HepG2 (cell line): ENCODE measurements around the gene SRCIN1. TPM values are rescaled to one million over a fixed set of nuclear protein-coding genes. Genes with fewer than 3 reads are reported as not detected.
A peak's percentile ranks its signal among the peaks of the same experiment; 100 is the strongest.

ENCODE experiments used
- ATF2 ChIP-seq: sonication (generic); formaldehyde crosslinking; IDR thresholded peaks from 2 replicates; pipeline ENCODE4 v1.4.0; 2020; ENCODE audit warnings: missing genetic modification reagents
- KLF9 ChIP-seq: IDR thresholded peaks from 2 replicates; pipeline ENCODE4 v1.6.1; 2016; ENCODE audit warnings: low read depth
- NR1H2 ChIP-seq: sonication (generic); formaldehyde crosslinking; IDR thresholded peaks from 2 replicates; pipeline ENCODE4 v1.8.1; 2022; ENCODE audit warnings: low read depth, missing genetic modification reagents, borderline replicate concordance
- SAFB2 ChIP-seq: sonication (generic); formaldehyde crosslinking; IDR thresholded peaks from 2 replicates; pipeline ENCODE4 v1.5.1; 2020; ENCODE audit warnings: missing genetic modification reagents, low read depth, mild to moderate bottlenecking, borderline replicate concordance
- ZBTB38 ChIP-seq: sonication (generic); formaldehyde crosslinking; IDR thresholded peaks from 2 replicates; pipeline ENCODE4 v1.5.1; 2020; ENCODE audit warnings: mild to moderate bottlenecking, missing genetic modification reagents
- ZNF143 ChIP-seq: sonication (generic); formaldehyde crosslinking; IDR thresholded peaks from 2 replicates; pipeline ENCODE4 v1.4.0; 2020; ENCODE audit warnings: missing genetic modification reagents
- ZNF225 ChIP-seq: sonication (generic); formaldehyde crosslinking; IDR thresholded peaks from 2 replicates; pipeline ENCODE4 v1.4.0; 2020; ENCODE audit warnings: mild to moderate bottlenecking, missing genetic modification reagents
- ZNF317 ChIP-seq: sonication (generic); formaldehyde crosslinking; IDR thresholded peaks from 2 replicates; pipeline ENCODE4 v1.5.0; 2020; ENCODE audit warnings: mild to moderate bottlenecking, missing genetic modification reagents
- ZNF468 ChIP-seq: sonication (generic); formaldehyde crosslinking; IDR thresholded peaks from 2 replicates; pipeline ENCODE4 v1.8.0; 2022; ENCODE audit warnings: mild to moderate bottlenecking, moderate library complexity, missing genetic modification reagents
- ZSCAN22 ChIP-seq: sonication (generic); formaldehyde crosslinking; IDR thresholded peaks from 2 replicates; pipeline ENCODE4 v1.4.0; 2020; ENCODE audit warnings: mild to moderate bottlenecking, missing genetic modification reagents
- polyA plus RNA-seq, 8 experiments: library from polyadenylated mRNA; depleted of rRNA in 3 of 8; stranded (reverse) in 7 of 8; unstranded in 1 of 8; fragments of >200 nt; fragmentation: Illumina TruSeq in 4 of 8; extraction: Trizol in 4 of 8; gene quantifications; 2 replicates each; pipeline versions ENCODE4 v1.2.1 to v1.2.3, GENCODE V29; 2011 to 2016; ENCODE audit warnings: low read depth in 4 of 8, missing spikeins in 1 of 8, mixed read lengths in 1 of 8; ENCODE audit not compliant: insufficient read depth in 1 of 8
- total RNA-seq, 5 experiments: library from RNA; depleted of rRNA; stranded (reverse); fragments of >200 nt; fragmentation: Illumina TruSeq; extraction: Trizol; gene quantifications; 2 replicates each; pipeline ENCODE4 v1.2.3, GENCODE V29; 2016; ENCODE audit warnings: low read depth in 1 of 5
- TF ChIP-seq, protein P1 (sequence below): sonication (generic); formaldehyde crosslinking; IDR thresholded peaks from 2 replicates; pipeline ENCODE4 v1.4.0; 2020; ENCODE audit warnings: mild to moderate bottlenecking, low read depth, missing genetic modification reagents
- TF ChIP-seq, protein P2 (sequence below): sonication (generic); formaldehyde crosslinking; IDR thresholded peaks from 2 replicates; pipeline ENCODE4 v1.5.0; 2020; ENCODE audit warnings: missing genetic modification reagents, mild to moderate bottlenecking, borderline replicate concordance
- TF ChIP-seq, protein P3 (sequence below): sonication (generic); formaldehyde crosslinking; IDR thresholded peaks from 2 replicates; pipeline ENCODE4 v1.5.1; 2020; ENCODE audit warnings: mild to moderate bottlenecking, missing genetic modification reagents, borderline replicate concordance
- TF ChIP-seq, protein P4 (sequence below): sonication (generic); formaldehyde crosslinking; IDR thresholded peaks from 2 replicates; pipeline ENCODE4 v1.4.0; 2020; ENCODE audit warnings: missing genetic modification reagents; ENCODE audit errors: not compliant biosample characterization
- TF ChIP-seq, protein P5 (sequence below): sonication (generic); formaldehyde crosslinking; IDR thresholded peaks from 2 replicates; pipeline ENCODE4 v1.5.1; 2020; ENCODE audit warnings: mild to moderate bottlenecking, missing genetic modification reagents, moderate library complexity

The SRCIN1 gene
- total and polyA plus RNA-seq, 2 of the 13 experiments (the other 11 are each of a cell fraction or from before 2014, with no cell fraction given): 1.2 to 9.6 TPM

- TF ChIP-seq, protein P1, sequence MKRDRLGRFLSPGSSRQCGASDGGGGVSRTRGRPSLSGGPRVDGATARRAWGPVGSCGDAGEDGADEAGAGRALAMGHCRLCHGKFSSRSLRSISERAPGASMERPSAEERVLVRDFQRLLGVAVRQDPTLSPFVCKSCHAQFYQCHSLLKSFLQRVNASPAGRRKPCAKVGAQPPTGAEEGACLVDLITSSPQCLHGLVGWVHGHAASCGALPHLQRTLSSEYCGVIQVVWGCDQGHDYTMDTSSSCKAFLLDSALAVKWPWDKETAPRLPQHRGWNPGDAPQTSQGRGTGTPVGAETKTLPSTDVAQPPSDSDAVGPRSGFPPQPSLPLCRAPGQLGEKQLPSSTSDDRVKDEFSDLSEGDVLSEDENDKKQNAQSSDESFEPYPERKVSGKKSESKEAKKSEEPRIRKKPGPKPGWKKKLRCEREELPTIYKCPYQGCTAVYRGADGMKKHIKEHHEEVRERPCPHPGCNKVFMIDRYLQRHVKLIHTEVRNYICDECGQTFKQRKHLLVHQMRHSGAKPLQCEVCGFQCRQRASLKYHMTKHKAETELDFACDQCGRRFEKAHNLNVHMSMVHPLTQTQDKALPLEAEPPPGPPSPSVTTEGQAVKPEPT (CRISPR knock-in tag): no peak
- TF ChIP-seq, protein P2, sequence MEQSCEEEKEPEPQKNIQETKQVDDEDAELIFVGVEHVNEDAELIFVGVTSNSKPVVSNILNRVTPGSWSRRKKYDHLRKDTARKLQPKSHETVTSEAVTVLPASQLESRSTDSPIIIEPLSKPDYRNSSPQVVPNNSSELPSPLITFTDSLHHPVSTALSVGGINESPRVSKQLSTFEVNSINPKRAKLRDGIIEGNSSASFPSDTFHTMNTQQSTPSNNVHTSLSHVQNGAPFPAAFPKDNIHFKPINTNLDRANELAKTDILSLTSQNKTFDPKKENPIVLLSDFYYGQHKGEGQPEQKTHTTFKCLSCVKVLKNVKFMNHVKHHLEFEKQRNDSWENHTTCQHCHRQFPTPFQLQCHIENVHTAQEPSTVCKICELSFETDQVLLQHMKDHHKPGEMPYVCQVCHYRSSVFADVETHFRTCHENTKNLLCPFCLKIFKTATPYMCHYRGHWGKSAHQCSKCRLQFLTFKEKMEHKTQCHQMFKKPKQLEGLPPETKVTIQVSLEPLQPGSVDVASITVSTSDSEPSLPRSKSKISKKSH (CRISPR knock-in tag): no peak
- 0 out of 2 replicates have a peak, but pooled peaks have one; percentile 60 for TF ChIP-seq ZNF468 (CRISPR knock-in tag)
- TF ChIP-seq, protein P3, sequence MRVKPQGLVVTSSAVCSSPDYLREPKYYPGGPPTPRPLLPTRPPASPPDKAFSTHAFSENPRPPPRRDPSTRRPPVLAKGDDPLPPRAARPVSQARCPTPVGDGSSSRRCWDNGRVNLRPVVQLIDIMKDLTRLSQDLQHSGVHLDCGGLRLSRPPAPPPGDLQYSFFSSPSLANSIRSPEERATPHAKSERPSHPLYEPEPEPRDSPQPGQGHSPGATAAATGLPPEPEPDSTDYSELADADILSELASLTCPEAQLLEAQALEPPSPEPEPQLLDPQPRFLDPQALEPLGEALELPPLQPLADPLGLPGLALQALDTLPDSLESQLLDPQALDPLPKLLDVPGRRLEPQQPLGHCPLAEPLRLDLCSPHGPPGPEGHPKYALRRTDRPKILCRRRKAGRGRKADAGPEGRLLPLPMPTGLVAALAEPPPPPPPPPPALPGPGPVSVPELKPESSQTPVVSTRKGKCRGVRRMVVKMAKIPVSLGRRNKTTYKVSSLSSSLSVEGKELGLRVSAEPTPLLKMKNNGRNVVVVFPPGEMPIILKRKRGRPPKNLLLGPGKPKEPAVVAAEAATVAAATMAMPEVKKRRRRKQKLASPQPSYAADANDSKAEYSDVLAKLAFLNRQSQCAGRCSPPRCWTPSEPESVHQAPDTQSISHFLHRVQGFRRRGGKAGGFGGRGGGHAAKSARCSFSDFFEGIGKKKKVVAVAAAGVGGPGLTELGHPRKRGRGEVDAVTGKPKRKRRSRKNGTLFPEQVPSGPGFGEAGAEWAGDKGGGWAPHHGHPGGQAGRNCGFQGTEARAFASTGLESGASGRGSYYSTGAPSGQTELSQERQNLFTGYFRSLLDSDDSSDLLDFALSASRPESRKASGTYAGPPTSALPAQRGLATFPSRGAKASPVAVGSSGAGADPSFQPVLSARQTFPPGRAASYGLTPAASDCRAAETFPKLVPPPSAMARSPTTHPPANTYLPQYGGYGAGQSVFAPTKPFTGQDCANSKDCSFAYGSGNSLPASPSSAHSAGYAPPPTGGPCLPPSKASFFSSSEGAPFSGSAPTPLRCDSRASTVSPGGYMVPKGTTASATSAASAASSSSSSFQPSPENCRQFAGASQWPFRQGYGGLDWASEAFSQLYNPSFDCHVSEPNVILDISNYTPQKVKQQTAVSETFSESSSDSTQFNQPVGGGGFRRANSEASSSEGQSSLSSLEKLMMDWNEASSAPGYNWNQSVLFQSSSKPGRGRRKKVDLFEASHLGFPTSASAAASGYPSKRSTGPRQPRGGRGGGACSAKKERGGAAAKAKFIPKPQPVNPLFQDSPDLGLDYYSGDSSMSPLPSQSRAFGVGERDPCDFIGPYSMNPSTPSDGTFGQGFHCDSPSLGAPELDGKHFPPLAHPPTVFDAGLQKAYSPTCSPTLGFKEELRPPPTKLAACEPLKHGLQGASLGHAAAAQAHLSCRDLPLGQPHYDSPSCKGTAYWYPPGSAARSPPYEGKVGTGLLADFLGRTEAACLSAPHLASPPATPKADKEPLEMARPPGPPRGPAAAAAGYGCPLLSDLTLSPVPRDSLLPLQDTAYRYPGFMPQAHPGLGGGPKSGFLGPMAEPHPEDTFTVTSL (CRISPR knock-in tag): 0 out of 2 replicates have a peak, but pooled peaks have one; percentile 50
- TF ChIP-seq KLF9 (CRISPR knock-in tag): no peak
- TF ChIP-seq SAFB2 (CRISPR knock-in tag): 0 out of 2 replicates have a peak, but pooled peaks have one; percentile 86
- TF ChIP-seq, protein P4, sequence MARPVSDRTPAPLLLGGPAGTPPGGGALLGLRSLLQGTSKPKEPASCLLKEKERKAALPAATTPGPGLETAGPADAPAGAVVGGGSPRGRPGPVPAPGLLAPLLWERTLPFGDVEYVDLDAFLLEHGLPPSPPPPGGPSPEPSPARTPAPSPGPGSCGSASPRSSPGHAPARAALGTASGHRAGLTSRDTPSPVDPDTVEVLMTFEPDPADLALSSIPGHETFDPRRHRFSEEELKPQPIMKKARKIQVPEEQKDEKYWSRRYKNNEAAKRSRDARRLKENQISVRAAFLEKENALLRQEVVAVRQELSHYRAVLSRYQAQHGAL: no peak
- no peak for TF ChIP-seq ZNF143 (CRISPR knock-in tag)
- no peak for TF ChIP-seq ZSCAN22 (CRISPR knock-in tag)
- TF ChIP-seq ZNF317 (CRISPR knock-in tag): no peak
- TF ChIP-seq ZBTB38 (CRISPR knock-in tag): peak; percentile 83; the same call in 1 of the 2 replicates
- no peak; the same call in 1 of the 2 replicates for TF ChIP-seq ATF2
- TF ChIP-seq NR1H2: no peak
- TF ChIP-seq, protein P5, sequence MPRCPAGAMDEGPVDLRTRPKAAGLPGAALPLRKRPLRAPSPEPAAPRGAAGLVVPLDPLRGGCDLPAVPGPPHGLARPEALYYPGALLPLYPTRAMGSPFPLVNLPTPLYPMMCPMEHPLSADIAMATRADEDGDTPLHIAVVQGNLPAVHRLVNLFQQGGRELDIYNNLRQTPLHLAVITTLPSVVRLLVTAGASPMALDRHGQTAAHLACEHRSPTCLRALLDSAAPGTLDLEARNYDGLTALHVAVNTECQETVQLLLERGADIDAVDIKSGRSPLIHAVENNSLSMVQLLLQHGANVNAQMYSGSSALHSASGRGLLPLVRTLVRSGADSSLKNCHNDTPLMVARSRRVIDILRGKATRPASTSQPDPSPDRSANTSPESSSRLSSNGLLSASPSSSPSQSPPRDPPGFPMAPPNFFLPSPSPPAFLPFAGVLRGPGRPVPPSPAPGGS (CRISPR knock-in tag): no peak
- TF ChIP-seq ZNF225 (CRISPR knock-in tag): no peak
These were observed 46.5 kb downstream of the SRCIN1 start (continued) for GRCh38 chr17:38559051-38559879.
